Measurements from ENCODE around the gene CPHXL2.

CPHXL2 gene

GRCh38 chr16:75660726-75661302 lies 16.0 kb downstream of the CPHXL2 start:
- TF ChIP-seq CTCF (conservative IDR thresholded peaks at IDR 0.05; ENCODE audit: control insufficient read depth, insufficient read depth, low read depth, low read length) = no peak
- DNase-seq (ENCODE audit: low read depth) = no peak
- no peak overlapping the region for H3K4me3 ChIP-seq (ENCODE audit: control insufficient read depth, low read depth, low read length)

DNA sequence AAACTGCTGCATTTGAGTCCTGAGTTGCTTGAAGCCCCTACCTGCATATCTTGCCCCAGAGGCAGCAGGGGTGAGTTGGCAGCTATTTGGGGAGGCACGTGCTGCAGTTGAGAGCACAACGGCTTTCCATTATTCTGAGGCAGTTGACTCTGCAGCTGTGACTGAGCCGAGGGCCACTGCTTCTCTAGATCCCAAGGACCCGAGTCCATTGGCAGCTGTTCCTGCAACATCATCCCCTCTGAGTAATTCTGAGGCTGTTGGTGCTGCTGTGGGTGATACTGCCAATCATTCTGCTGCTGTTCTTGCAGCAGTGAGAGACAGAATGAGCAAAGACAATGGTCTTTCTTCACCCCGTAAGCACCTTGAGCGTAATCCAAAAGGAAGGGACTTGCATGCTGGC lies 16.5 kb downstream of the CPHXL2 start:
- TF ChIP-seq CTCF (conservative IDR thresholded peaks at IDR 0.05; ENCODE audit: control insufficient read depth, insufficient read depth, low read depth, low read length) = no peak

DNA sequence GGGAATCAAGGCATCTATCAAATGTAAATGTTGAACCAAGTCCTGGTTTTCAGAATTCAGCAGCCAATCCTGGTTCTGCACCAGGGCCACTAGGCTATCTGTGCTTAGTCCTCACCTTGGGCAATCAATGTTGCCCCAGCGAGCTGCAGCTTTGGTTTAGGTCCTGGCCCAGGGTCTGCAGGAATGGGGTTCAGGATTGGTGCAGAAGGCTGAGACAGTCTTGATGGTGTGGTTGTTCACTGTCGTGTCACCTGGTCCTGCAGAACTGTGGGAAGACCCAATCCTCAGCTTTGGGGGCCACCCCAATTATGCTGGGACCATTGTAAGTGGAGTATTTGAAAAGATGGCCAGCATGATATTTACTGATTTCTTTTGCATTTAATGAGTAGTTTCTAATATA lies 18.6 kb downstream of the CPHXL2 start:
- H3K4me3 ChIP-seq (ENCODE audit: control insufficient read depth, low read depth, low read length) = no peak overlapping the region
- no peak for TF ChIP-seq CTCF (conservative IDR thresholded peaks at IDR 0.05; ENCODE audit: control insufficient read depth, insufficient read depth, low read depth, low read length)
- DNase-seq (ENCODE audit: low read depth) = no peak

More for the DNA sequence above, 16.5 kb downstream of the CPHXL2 start:
- H3K4me3 ChIP-seq (ENCODE audit: control insufficient read depth, low read depth, low read length) = no peak overlapping the region
- DNase-seq (ENCODE audit: low read depth) = no peak

DNA sequence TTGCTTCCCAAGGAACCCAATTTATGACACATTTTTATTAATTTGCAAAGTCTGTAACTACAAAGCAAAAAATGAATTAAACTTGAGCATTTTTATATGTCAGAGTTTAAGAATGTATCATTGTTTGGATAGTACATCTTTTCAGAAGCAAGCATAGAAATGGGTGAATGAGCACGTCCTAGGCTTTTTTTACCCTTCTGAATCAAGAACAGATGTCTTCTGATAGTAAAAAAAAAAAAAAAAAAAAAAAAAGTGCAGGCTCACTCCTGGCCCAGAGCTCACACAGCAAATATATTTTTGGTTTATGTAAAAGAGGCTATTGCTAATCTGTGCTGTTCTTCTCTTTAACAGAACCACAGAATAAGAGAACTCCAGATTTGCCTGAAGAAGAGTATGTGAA lies 22.9 kb downstream of the CPHXL2 start:
- TF ChIP-seq CTCF (conservative IDR thresholded peaks at IDR 0.05; ENCODE audit: control insufficient read depth, insufficient read depth, low read depth, low read length) = no peak
- H3K4me3 ChIP-seq (ENCODE audit: control insufficient read depth, low read depth, low read length) = no peak overlapping the region

GRCh38 chr16:75648265-75649076 lies 28.3 kb downstream of the CPHXL2 start:
- peak overlapping the region; percentile 78 for H3K4me3 ChIP-seq (ENCODE audit: control insufficient read depth, low read depth, low read length)
- DNase-seq (ENCODE audit: low read depth) = peak; percentile 68
- no peak for TF ChIP-seq CTCF (conservative IDR thresholded peaks at IDR 0.05; ENCODE audit: control insufficient read depth, insufficient read depth, low read depth, low read length)

More for the DNA sequence above, 22.9 kb downstream of the CPHXL2 start:
- peak; percentile 75 for DNase-seq (ENCODE audit: low read depth)

GRCh38 chr16:75647492-75648264 lies 29.1 kb downstream of the CPHXL2 start, which contains the start of the genes KARS1 and TERF2IP:
TSS of gene KARS1 (minus strand) at chr16:75647665. CDS start at chr16:75647639, 26 bp downstream.
TSS of gene TERF2IP (plus strand) at chr16:75647773. CDS start at chr16:75647883, 110 bp downstream.
- peak within 1 kb of the TSS; percentile 78 for H3K4me3 ChIP-seq (ENCODE audit: control insufficient read depth, low read depth, low read length)
- TF ChIP-seq CTCF (conservative IDR thresholded peaks at IDR 0.05; ENCODE audit: control insufficient read depth, insufficient read depth, low read depth, low read length) = no peak
- DNase-seq (ENCODE audit: low read depth) = peak; percentile 89
